COR-L47 (cell line): ENCODE results near the gene UGGT2.
"Not testable (repeated sequence)": the region's sequence is repeated elsewhere in the genome, so short reads cannot be mapped to it uniquely, and the experiment has no call there.

ENCODE experiments used
- DNase-seq: peaks from one replicate; lab custom pipeline; 2025; lab: John Stamatoyannopoulos, UW

Gene UGGT2

DNA sequence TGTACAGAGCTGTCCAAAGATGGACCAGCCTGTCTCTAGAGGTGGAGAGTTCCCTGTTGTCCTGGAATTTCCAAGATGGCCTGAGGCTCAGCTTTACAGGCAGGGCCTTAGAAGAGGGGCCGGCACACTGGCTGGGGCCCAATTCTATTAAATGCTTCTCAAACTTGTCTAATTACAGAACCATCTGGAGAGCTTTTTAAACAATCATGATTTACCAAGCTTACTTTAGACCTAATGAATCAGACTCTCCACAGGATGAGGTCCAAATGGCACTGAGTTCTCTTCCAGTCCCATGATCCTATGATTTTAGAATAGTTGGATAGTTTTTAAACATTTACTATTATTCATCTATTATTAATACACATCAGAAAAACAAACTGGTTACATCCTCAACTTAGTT, 252.8 kb downstream of the UGGT2 start:
- DNase-seq = no peak

DNA sequence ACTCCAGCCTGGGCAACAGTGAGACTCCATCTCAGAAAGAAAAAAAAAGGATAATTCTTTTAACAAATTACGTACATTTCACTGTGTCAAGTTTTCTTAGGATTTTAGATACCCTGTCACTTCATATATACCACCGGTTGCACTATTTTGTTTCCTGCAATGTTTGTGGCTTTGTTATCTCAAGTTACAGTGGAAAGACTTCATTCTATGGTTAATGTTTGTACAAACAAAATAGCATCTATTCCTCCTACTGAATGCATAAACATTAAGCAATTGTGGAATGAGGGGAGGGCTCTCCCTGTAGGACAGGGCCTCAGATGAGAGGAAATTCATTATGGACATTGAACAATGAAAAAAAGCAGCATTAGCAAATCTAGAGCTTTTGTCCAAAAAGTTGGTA, 256.2 kb downstream of the UGGT2 start:
- no peak for DNase-seq

DNA sequence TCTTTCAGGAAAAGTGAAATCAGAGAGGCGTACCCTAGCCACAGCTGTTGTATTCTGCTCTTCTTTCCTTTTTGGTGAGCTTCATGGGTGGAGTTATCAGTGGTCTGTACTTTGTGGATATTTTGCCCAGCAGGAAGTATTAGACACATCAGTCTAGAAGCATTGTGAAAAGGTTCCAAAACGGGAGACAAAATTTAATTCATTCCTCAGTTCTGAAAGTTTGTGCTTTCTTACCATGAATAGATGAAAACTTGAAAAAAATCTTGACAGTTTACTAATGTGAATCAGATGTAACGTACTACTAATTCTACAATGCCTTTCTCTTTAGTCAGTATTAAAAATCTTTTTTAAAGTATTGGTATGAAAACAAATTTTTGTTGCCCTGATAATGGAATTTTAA, 259.4 kb downstream of the UGGT2 start:
- no peak for DNase-seq

DNA sequence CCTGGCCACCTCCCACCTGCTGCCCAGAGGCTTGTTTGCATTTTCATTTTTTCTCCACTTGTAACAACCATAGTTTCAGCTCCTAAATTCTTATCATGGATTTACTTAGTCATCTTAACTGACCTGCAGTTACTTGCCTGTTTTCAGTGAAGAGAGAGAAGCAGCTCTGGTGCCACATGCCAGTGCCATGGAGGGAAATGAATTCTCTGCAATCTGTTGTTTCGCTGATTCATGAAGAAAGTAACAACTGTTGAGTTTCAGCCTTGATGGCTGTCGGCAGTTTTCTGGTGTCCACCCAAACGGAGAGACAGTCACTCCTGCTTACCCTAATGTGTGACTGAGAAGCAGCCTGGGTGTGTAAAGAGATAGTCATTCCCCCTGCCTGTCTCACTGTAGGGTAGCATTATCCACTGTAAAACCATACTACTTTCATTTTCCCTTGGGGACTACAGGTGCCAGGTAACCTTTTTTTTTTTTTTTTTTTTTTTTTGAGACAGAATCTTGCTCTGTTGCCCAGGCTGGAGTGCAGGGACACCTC, 260.1 kb downstream of the UGGT2 start:
- DNase-seq = no peak

GRCh38 chr13:95791084-95791722, 262.0 kb downstream of the UGGT2 start:
- no peak for DNase-seq

DNA sequence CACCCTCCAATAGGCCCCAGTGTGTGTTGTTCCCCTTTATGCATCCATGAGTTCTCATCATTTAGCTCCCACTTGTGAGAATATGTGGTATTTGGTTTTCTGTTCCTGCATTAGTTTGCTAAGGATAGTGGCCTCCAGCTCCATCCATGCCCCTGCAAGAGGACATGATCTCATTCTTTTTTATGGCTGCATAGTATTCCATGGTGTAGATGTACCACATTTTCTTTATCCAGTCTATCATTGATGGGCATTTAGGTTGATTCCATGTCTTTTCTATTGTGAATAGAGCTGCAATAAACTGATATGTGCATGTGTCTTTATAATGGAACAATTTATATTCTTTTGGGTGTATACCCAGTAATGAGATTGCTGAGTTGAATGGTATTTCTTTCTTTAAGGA, 263.9 kb downstream of the UGGT2 start:
- not testable (repeated sequence) for DNase-seq

DNA sequence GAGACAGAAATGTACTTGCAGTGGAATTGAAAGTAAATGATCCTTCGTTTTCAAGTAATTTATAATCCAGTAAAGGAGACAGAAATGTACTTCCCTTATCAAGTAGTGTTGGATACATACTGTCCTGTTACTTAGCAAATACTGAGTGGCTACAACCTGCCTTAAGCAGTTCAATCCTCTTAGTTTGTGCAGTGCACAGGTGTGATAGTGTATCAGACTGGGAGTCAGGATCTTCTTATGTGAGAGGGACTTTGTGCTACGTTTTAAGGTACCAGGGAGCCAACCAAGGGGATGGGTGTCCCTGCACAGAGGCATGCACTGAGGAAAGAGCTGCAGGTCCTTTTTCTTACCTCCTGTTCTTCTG, 265.1 kb downstream of the UGGT2 start:
- no peak for DNase-seq

GRCh38 chr13:95787356-95788099, 265.7 kb downstream of the UGGT2 start:
- DNase-seq = no peak

- DNase-seq = no peak
Measured at GRCh38 chr13:95784900-95785290, 268.3 kb downstream of the UGGT2 start.

- DNase-seq = no peak
Measured at GRCh38 chr13:95784161-95784899, 268.9 kb downstream of the UGGT2 start.

DNA sequence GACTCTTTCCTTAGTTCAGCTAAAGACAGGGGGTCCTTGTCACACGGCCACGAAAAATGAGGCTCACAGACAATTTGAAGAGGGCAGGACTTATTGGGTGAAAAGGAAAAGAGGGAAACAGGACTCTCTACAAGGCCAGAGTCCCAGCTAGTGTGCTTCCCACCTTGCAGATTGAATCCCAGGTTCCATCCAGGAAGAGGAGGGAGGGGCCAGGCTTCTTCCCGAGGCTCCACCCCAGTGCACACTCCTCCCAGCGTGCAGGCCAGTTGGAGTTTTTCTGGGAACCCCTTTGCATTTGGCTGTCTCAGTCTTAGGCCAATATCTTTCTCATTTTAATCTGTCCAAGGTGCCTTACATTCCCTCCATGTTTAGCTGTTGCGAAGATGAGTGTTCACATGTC, 269.5 kb downstream of the UGGT2 start:
- DNase-seq = no peak

DNA sequence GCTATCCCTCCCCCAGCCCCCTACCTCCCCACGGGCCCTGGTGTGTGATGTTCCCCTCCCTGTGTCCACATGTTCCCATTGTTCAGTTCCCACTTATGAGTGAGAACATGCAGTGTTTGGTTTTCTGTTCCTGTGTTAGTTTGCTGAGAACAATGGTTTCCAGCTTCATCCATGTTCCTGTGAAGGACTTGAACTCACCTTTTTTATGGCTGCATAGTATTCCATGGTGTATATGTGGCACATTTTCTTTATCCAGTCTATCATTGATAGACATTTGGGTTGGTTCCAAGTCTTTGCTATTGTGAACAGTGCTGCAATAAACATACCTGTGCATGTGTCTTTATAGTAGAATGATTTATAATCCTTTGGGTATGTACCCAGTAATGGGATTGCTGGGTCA, 271.3 kb downstream of the UGGT2 start:
- DNase-seq = not testable (repeated sequence)

GRCh38 chr13:95781016-95781415, 272.2 kb downstream of the UGGT2 start:
- no peak for DNase-seq

GRCh38 chr13:95779522-95779921, 273.7 kb downstream of the UGGT2 start:
- no peak for DNase-seq

GRCh38 chr13:95771905-95772304, 281.3 kb downstream of the UGGT2 start:
- DNase-seq = no peak

DNA sequence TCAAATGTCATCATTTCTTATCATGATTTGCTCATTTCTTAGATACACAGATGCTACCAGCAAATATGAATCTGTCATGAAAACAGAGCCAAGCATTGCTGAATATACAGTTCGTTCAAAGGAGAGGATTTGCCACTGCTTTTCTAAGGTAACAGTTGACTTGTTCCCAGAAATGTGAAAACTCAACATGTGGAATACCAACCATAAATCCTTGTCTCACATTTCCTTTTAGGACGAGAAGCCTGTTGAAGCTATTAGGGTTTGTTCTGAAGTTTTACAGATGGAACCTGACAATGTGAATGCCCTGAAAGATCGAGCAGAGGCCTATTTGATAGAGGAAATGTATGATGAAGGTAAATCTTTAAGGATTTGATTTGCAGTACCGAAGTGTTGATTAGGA, 289.6 kb downstream of the UGGT2 start:
- DNase-seq = no peak

GRCh38 chr13:95762626-95763025, 290.6 kb downstream of the UGGT2 start:
- not testable (repeated sequence) for DNase-seq

DNA sequence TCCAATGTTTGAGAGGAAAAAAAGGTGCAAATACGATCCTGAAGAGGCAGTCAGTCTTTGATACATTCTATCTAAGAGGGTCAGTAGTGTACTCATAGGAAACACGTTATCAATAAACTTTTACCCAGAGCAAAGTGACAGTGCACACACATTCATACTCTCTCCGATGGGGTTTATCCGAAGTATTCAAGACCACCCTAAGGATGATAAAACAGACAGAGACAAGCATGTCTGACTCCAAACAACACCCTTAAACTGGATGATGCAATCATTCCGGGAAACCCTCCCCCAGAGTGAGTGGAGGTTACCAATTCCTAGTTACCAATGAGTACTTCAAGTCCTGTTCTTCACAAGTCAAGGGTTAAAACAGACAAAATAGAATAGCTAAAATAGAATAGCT, 297.1 kb downstream of the UGGT2 start:
- DNase-seq = no peak

GRCh38 chr13:95754069-95754468, 299.1 kb downstream of the UGGT2 start:
- no peak for DNase-seq

DNA sequence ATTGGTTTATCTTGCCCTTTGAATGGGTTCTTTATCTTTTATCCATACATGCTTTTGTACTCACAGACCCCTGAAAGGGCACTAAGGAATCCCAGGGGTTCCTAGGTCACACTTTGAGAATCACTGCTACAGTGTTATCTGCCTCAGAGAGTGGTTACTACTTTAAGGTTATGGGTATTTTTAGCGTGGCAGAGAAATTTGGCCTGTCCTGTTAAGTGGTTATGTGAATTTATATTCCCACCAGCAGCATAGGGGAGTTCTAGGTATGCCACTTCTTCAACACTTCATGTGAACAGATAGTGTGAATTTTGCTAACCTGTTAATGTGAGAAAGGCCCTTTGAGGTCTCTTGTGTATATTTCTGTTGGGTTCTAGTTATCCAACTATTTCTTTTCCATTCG, 300.5 kb downstream of the UGGT2 start:
- DNase-seq = no peak
